Cardiac muscle cell (in vitro differentiated cells and primary cell): ENCODE measurements around the gene TCF3. TPM values are rescaled to one million over a fixed set of nuclear protein-coding genes. Genes with fewer than 3 reads are reported as not detected.
A peak's percentile ranks its signal among the peaks of the same experiment; 100 is the strongest.
"Not testable (repeated sequence)": the region's sequence is repeated elsewhere in the genome, so short reads cannot be mapped to it uniquely, and the experiment has no call there.

ENCODE experiments used
- DNase-seq, 2 donors: peaks; one replicate each; pipeline versions ENCODE4 v3.0.0 to v3.0.0-alpha.2; 2010 to 2017; ENCODE audit warnings: low read depth in 1 of 2, low spot score in 1 of 2
- H3K27ac ChIP-seq: fragments of 200-600 bp; sonication (generic); 2 replicates; pipeline ENCODE4 v1.5.1; 2016
- H3K27me3 ChIP-seq: fragments of 200-600 bp; sonication (generic); 2 replicates; pipeline ENCODE4 v1.6.0; 2016; ENCODE audit warnings: control low read depth
- H3K36me3 ChIP-seq: fragments of 200-600 bp; sonication (generic); 2 replicates; pipeline ENCODE4 v1.5.1; 2016; ENCODE audit warnings: control low read depth
- H3K4me1 ChIP-seq: fragments of 200-600 bp; sonication (generic); 2 replicates; pipeline ENCODE4 v1.8.1; 2017; ENCODE audit warnings: low read depth, mild to moderate bottlenecking, mixed run types
- H3K4me3 ChIP-seq: fragments of 200-600 bp; sonication (generic); 2 replicates; pipeline ENCODE4 v1.5.1; 2016; ENCODE audit warnings: mild to moderate bottlenecking
- H3K9me3 ChIP-seq: fragments of 200-600 bp; sonication (generic); 2 replicates; pipeline ENCODE4 v1.5.1; 2017; ENCODE audit warnings: low read depth, mild to moderate bottlenecking, control low read depth
- CTCF ChIP-seq: IDR thresholded peaks from 2 replicates; pipeline ENCODE4 v1.5.1; 2012; ENCODE audit warnings: low read depth, mild to moderate bottlenecking, low read length
- polyA plus RNA-seq: library from polyadenylated mRNA; unstranded; fragments of >200 nt; fragmentation: Nextera tagmentation; extraction: Ambion mirVana; gene quantifications from 2 replicates; pipeline ENCODE4 v1.2.1, GENCODE V29; 2016
- total RNA-seq: library from RNA; depleted of rRNA; stranded (reverse); fragments of >200 nt; gene quantifications from 2 replicates; pipeline ENCODE4 v1.2.3, GENCODE V29; 2016

The TCF3 gene
- total and polyA plus RNA-seq, 2 experiments from 2014 or later, result 110 to 281 TPM

GRCh38 chr19:1668486-1669270 lies 16.3 kb upstream of the TCF3 start:
- H3K4me3 ChIP-seq, result no peak overlapping the region
- no peak for TF ChIP-seq CTCF
- peaks cover 12% of the 10 kb centered on the region for H3K4me1 ChIP-seq
- peaks cover 57% of the 10 kb centered on the region for H3K27me3 ChIP-seq
- H3K36me3 ChIP-seq, result no peaks in the 10 kb centered on the region
- H3K9me3 ChIP-seq, result no peaks in the 10 kb centered on the region
- DNase-seq, result peak; percentile 14 to 44
- H3K27ac ChIP-seq, result no peak overlapping the region

DNA sequence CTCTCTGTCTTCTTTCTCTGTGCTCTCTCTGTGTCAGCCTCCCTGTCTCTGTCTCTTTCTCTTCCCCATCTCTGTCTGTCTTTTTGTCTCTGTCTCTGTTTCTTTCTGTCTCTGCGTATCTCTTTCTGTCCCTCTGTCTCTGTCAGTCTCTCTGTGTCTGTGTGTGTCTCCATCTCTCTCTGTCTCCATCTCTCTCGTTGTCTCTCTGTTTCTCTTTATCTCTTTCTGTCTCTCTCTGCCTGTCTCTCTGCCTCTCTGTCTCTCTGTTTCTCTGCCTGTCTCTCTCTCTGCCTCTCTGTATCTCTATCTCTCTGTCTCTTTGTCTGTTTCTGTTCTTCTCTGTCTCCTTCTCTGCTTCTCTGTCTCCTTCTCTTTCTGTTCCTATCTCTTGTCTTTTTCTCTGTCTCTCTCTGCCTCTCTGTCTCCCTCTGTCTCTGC lies 15.7 kb upstream of the TCF3 start:
- Histone ChIP-seq H3K27me3 (peaks cover 51% of the 10 kb centered on the region), H3K36me3 (no peaks in the 10 kb centered on the region), H3K27ac (no peak overlapping the region), H3K4me1 (peaks cover 12% of the 10 kb centered on the region), H3K4me3 (no peak overlapping the region), H3K9me3 (no peaks in the 10 kb centered on the region)
- TF ChIP-seq CTCF, result no peak
- no peak for DNase-seq

GRCh38 chr19:1665565-1666047 lies 13.2 kb upstream of the TCF3 start:
- no peak for TF ChIP-seq CTCF
- Histone ChIP-seq H3K4me3 (no peak overlapping the region), H3K36me3 (no peaks in the 10 kb centered on the region), H3K27me3 (peaks cover 35% of the 10 kb centered on the region), H3K27ac (peak overlapping the region; percentile 7), H3K4me1 (peaks cover 12% of the 10 kb centered on the region), H3K9me3 (no peaks in the 10 kb centered on the region)
- DNase-seq, result peak in 1 of 2 donors; percentile 47

GRCh38 chr19:1663852-1664251 lies 11.4 kb upstream of the TCF3 start:
- Histone ChIP-seq H3K27me3 (peaks cover 17% of the 10 kb centered on the region), H3K4me3 (no peak overlapping the region), H3K9me3 (no peaks in the 10 kb centered on the region), H3K27ac (no peak overlapping the region), H3K4me1 (peaks cover 12% of the 10 kb centered on the region), H3K36me3 (no peaks in the 10 kb centered on the region)
- no peak for TF ChIP-seq CTCF
- DNase-seq, result no peak

DNA sequence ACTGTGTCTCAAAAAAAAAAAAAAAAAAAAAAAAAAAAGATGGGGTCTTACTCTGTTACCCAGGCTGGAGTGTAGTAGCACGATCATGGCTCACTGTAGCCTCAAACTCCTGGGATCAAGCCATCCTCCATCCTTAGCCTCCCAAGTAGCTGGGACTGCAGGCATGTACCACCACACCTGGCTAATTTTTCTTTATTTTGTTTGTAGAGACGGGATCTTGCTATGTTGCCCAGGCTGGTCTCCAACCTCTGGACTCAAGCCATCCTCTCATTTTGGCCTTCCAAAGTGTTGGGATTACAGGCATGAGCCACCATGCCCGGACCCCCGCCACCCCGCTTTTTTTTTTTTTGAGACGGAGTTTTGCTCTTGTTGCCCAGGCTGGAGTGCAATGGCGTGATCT lies 10.8 kb upstream of the TCF3 start:
- not testable (repeated sequence) for H3K4me3 ChIP-seq, DNase-seq, H3K36me3 ChIP-seq, H3K9me3 ChIP-seq, H3K27ac ChIP-seq
- Histone ChIP-seq H3K4me1 (peaks cover 12% of the 10 kb centered on the region), H3K27me3 (peaks cover 11% of the 10 kb centered on the region)

- H3K27me3 ChIP-seq, result no peaks in the 10 kb centered on the region
- no peak overlapping the region for H3K27ac ChIP-seq
- no peak for TF ChIP-seq CTCF
- no peak for DNase-seq
- H3K9me3 ChIP-seq, result no peaks in the 10 kb centered on the region
- no peaks in the 10 kb centered on the region for H3K36me3 ChIP-seq
- H3K4me1 ChIP-seq, result peaks cover 9% of the 10 kb centered on the region
- H3K4me3 ChIP-seq, result no peak overlapping the region
These were observed 9.6 kb upstream of the TCF3 start for GRCh38 chr19:1661995-1662394.
